HepG2 (cell line): ENCODE measurements around the gene SERPINB1. TPM values are rescaled to one million over a fixed set of nuclear protein-coding genes. Genes with fewer than 3 reads are reported as not detected.

Source experiments
- ATAC-seq: fragments of 200-7000 bp; cut with Tn5 transposase; 3 replicates; pipeline ENCODE4 v1.9.1; 2020; ENCODE audit warnings: mild to moderate bottlenecking, moderate library complexity
- BruUV-seq: library from RNA; stranded (reverse); fragments of 400-500 nt; replicated peaks from 2 replicates; lab custom pipeline; 2021; lab: Mats Ljungman, UMichigan
- CTCF ChIA-PET: fragments of 300-600 bp; formaldehyde crosslinking; extraction: SDS; loops from one replicate; lab custom pipeline; 2021; ENCODE audit warnings: low total read pairs, inconsistent platforms, low intra/inter-chr PET ratio; lab: Yijun Ruan, JAX
- POLR2A ChIA-PET: fragments of 350-600 bp; sonication (Branson Sonifier 250); formaldehyde crosslinking; loops from one replicate; lab custom pipeline; 2020; ENCODE audit warnings: antibody characterized with exemption, inconsistent platforms; lab: Yijun Ruan, JAX
- DNase-seq: peaks from one replicate; pipeline ENCODE4 v3.0.0-alpha.2; 2015; ENCODE audit warnings: low spot score
- FAIRE-seq: peaks from 3 replicates; lab custom pipeline; 2011; peaks lifted over from hg19 to GRCh38; lab: Jason Lieb, UNC
- H2AFZ ChIP-seq: one replicate; pipeline ENCODE4 v1.6.1; 2011; ENCODE audit warnings: low read length, inconsistent platforms
- H3K27ac ChIP-seq: fragments of 300-600 bp; 3 replicates; pipeline ENCODE4 v1.8.0; 2011; ENCODE audit warnings: mixed run types, mild to moderate bottlenecking, mixed read lengths, low read length, inconsistent platforms; ENCODE audit not compliant: insufficient read depth; ENCODE audit errors: extremely low read length
- H3K27me3 ChIP-seq, 2 experiments: fragments of 200-600 bp in 1 of 2; 2 replicates in 1 of 2; 3 replicates in 1 of 2; pipeline versions ENCODE4 v1.6.0 to v1.8.0; 2011; ENCODE audit warnings: low read length in 2 of 2, mild to moderate bottlenecking in 2 of 2, moderate library complexity in 2 of 2, inconsistent platforms in 1 of 2; ENCODE audit not compliant: insufficient read depth in 2 of 2, control insufficient read depth in 1 of 2
- H3K36me3 ChIP-seq, 2 experiments: fragments of 200-600 bp in 1 of 2; replicated peaks in 1 of 2; 2 replicates in 1 of 2; 3 replicates in 1 of 2; pipeline versions ENCODE4 v1.5.1 to v1.8.0; 2011; ENCODE audit warnings: low read length in 2 of 2, inconsistent platforms in 1 of 2; ENCODE audit not compliant: insufficient read depth in 2 of 2, control insufficient read depth in 1 of 2
- H3K4me1 ChIP-seq: 2 replicates; pipeline ENCODE4 v1.5.1; 2012; ENCODE audit warnings: low read length, inconsistent platforms; ENCODE audit not compliant: insufficient read depth
- H3K4me2 ChIP-seq: 2 replicates; pipeline ENCODE4 v1.6.0; 2011; ENCODE audit warnings: low read depth, low read length, inconsistent platforms
- H3K4me3 ChIP-seq, 3 experiments: fragments of 200-600 bp in 1 of 3; sonication (generic), shearing (Covaris generic) in 1 of 3; replicated peaks in 1 of 3; 2 replicates each; pipeline ENCODE4 v1.5.1; 2011 to 2016; ENCODE audit warnings: low read length in 3 of 3, inconsistent platforms in 2 of 3, low read depth in 2 of 3, mild to moderate bottlenecking in 2 of 3, control low read depth in 1 of 3, mixed read lengths in 1 of 3; ENCODE audit not compliant: insufficient read depth in 1 of 3
- H3K79me2 ChIP-seq: one replicate; pipeline ENCODE4 v1.6.1; 2011; ENCODE audit warnings: low read length, inconsistent platforms; ENCODE audit not compliant: insufficient read depth
- H3K9ac ChIP-seq: 2 replicates; pipeline ENCODE4 v1.6.0; 2011; ENCODE audit warnings: mild to moderate bottlenecking, low read depth, low read length, inconsistent platforms; ENCODE audit not compliant: insufficient read depth
- H3K9me3 ChIP-seq: 2 replicates; pipeline ENCODE4 v1.5.1; 2012; ENCODE audit warnings: mild to moderate bottlenecking, low read length
- H4K20me1 ChIP-seq: 2 replicates; pipeline ENCODE4 v1.6.0; 2011; ENCODE audit warnings: inconsistent platforms, mild to moderate bottlenecking, low read length, moderate library complexity; ENCODE audit not compliant: insufficient read depth
- CEBPB ChIP-seq: IDR thresholded peaks from 2 replicates; pipeline ENCODE4 v1.6.1; 2011; ENCODE audit warnings: low read depth, low read length, improper control_type of control experiment, borderline replicate concordance
- CEBPG ChIP-seq: IDR thresholded peaks from 2 replicates; pipeline ENCODE4 v1.6.1; 2016
- KDM3A ChIP-seq: IDR thresholded peaks from 2 replicates; pipeline ENCODE4 v1.6.1; 2018; ENCODE audit warnings: low read depth, missing compliant biosample characterization
- MED13 ChIP-seq: sonication (generic); formaldehyde crosslinking; IDR thresholded peaks from 2 replicates; pipeline ENCODE4 v1.5.0; 2020; ENCODE audit warnings: missing genetic modification reagents
- RARG ChIP-seq: sonication (generic); formaldehyde crosslinking; IDR thresholded peaks from 2 replicates; pipeline ENCODE4 v1.4.0; 2020; ENCODE audit warnings: low read depth, mild to moderate bottlenecking, missing genetic modification reagents
- ZNF775 ChIP-seq: sonication (generic); formaldehyde crosslinking; IDR thresholded peaks from 2 replicates; pipeline ENCODE4 v1.4.0; 2020; ENCODE audit warnings: missing genetic modification reagents, mild to moderate bottlenecking, moderate library complexity, borderline replicate concordance
- ZSCAN9 ChIP-seq: IDR thresholded peaks from 2 replicates; pipeline ENCODE4 v1.6.1; 2016; ENCODE audit warnings: borderline replicate concordance
- WGBS: methylation state at CpG from one replicate; pipeline ENCODE4 v1.1.6; 2017; ENCODE audit warnings: low lambda C conversion rate; 5-methylcytosine and 5-hydroxymethylcytosine counted together
- in situ Hi-C: cut with HindIII; loops from 2 replicates; pipeline ENCODE4 v1.10.0; 2017; ENCODE audit warnings: low pct_unique_long_range_greater_than_20kb; ENCODE audit not compliant: extremely low pct_ligation_motif_present
- intact Hi-C: fragments of 100-400 bp; cut with micrococcal nuclease; formaldehyde crosslinking; loops from one replicate; pipeline ENCODE4 v1.10.0; 2022; ENCODE audit not compliant: unreplicated experiment
- polyA plus RNA-seq, 8 experiments: library from polyadenylated mRNA; depleted of rRNA in 3 of 8; stranded (reverse) in 7 of 8; unstranded in 1 of 8; fragments of >200 nt; fragmentation: Illumina TruSeq in 4 of 8; extraction: Trizol in 4 of 8; gene quantifications; 2 replicates each; pipeline versions ENCODE4 v1.2.1 to v1.2.3, GENCODE V29; 2011 to 2016; ENCODE audit warnings: low read depth in 4 of 8, missing spikeins in 1 of 8, mixed read lengths in 1 of 8; ENCODE audit not compliant: insufficient read depth in 1 of 8
- total RNA-seq, 5 experiments: library from RNA; depleted of rRNA; stranded (reverse); fragments of >200 nt; fragmentation: Illumina TruSeq; extraction: Trizol; gene quantifications; 2 replicates each; pipeline ENCODE4 v1.2.3, GENCODE V29; 2016; ENCODE audit warnings: low read depth in 1 of 5
- TF ChIP-seq, protein P1 (sequence below): sonication (generic); formaldehyde crosslinking; IDR thresholded peaks from 2 replicates; pipeline ENCODE4 v1.5.0; 2020; ENCODE audit warnings: mild to moderate bottlenecking, low read depth, missing genetic modification reagents, borderline replicate concordance
- TF ChIP-seq, protein P2 (sequence below): sonication (generic); formaldehyde crosslinking; IDR thresholded peaks from 2 replicates; pipeline ENCODE4 v1.8.1; 2023; ENCODE audit warnings: missing genetic modification reagents, mild to moderate bottlenecking, borderline replicate concordance
- TF ChIP-seq, protein P3 (sequence below), 2 experiments: fragments of 450-650 bp in 1 of 2; sonication (generic) in 1 of 2; formaldehyde crosslinking in 1 of 2; IDR thresholded peaks; 2 replicates each; pipeline versions ENCODE4 v1.6.1 to v1.8.0; 2016 to 2022; ENCODE audit warnings: antibody characterized with exemption in 1 of 2, mild to moderate bottlenecking in 1 of 2, missing genetic modification reagents in 1 of 2

Gene SERPINB1
- total and polyA plus RNA-seq, 2 of the 13 experiments (the other 11 are each of a cell fraction or from before 2014, with no cell fraction given) = 41.4 to 60.5 TPM

DNA sequence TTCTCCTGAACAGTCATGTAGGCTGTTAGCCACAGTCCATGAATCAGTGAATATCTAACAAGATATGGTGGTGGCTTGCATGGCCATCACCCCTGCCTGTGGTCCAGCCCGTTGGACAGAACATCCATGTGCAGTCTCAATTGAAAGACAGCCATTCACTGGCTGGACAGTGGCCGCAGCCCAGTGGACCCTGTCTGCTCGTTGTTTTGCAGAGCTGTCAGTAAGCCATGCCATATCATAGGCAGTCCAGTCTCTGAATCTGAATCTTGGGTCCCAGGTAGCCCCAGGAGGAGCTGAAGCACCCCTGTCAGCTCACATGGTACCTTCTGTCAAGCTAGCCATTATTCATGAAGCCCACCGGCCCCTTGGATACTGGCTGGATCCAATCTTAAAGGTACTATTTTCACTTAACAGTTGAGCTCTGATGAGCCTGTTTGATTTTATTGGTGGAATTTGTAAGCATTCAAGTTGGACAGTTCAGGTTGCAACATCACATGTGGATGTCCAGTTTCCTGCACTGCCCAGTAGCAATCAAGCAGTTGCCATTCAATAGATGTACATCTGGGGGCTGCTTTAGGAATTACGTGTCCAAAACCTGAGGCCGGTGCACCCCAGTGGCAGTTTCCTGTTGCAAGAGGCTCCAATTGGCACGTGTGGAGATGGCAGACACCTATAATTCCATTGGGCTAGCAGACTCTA lies 37.8 kb downstream of the SERPINB1 start:
- Histone ChIP-seq H3K36me3 (no peaks in the 10 kb centered on the region), H3K4me3 (no peak overlapping the region), H2AFZ (no peak overlapping the region), H3K79me2 (no peaks in the 10 kb centered on the region), H4K20me1 (no peaks in the 10 kb centered on the region), H3K9ac (no peak overlapping the region), H3K27me3 (no peaks in the 10 kb centered on the region), H3K4me1 (peaks cover 26% of the 10 kb centered on the region), H3K27ac (no peak overlapping the region), H3K9me3 (no peaks in the 10 kb centered on the region), H3K4me2 (no peak overlapping the region)
- ATAC-seq = peak; percentile 45
- peak; percentile 32 for FAIRE-seq
- ChIA-PET POLR2A (no interaction called here), CTCF (no interaction called here)
- DNase-seq = no peak
- TF ChIP-seq, protein P1, sequence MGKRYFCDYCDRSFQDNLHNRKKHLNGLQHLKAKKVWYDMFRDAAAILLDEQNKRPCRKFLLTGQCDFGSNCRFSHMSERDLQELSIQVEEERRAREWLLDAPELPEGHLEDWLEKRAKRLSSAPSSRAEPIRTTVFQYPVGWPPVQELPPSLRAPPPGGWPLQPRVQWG (CRISPR knock-in tag) = no peak
- TF ChIP-seq, protein P2, sequence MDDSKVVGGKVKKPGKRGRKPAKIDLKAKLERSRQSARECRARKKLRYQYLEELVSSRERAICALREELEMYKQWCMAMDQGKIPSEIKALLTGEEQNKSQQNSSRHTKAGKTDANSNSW (CRISPR knock-in tag) = no peak
- TF ChIP-seq, protein P3, sequence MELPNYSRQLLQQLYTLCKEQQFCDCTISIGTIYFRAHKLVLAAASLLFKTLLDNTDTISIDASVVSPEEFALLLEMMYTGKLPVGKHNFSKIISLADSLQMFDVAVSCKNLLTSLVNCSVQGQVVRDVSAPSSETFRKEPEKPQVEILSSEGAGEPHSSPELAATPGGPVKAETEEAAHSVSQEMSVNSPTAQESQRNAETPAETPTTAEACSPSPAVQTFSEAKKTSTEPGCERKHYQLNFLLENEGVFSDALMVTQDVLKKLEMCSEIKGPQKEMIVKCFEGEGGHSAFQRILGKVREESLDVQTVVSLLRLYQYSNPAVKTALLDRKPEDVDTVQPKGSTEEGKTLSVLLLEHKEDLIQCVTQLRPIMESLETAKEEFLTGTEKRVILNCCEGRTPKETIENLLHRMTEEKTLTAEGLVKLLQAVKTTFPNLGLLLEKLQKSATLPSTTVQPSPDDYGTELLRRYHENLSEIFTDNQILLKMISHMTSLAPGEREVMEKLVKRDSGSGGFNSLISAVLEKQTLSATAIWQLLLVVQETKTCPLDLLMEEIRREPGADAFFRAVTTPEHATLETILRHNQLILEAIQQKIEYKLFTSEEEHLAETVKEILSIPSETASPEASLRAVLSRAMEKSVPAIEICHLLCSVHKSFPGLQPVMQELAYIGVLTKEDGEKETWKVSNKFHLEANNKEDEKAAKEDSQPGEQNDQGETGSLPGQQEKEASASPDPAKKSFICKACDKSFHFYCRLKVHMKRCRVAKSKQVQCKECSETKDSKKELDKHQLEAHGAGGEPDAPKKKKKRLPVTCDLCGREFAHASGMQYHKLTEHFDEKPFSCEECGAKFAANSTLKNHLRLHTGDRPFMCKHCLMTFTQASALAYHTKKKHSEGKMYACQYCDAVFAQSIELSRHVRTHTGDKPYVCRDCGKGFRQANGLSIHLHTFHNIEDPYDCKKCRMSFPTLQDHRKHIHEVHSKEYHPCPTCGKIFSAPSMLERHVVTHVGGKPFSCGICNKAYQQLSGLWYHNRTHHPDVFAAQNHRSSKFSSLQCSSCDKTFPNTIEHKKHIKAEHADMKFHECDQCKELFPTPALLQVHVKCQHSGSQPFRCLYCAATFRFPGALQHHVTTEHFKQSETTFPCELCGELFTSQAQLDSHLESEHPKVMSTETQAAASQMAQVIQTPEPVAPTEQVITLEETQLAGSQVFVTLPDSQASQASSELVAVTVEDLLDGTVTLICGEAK (IDR thresholded peaks at IDR 0.05) = no peak
- TF ChIP-seq, protein P3 (CRISPR knock-in tag; IDR thresholded peaks at IDR 0.05) = 0 out of 2 replicates have a peak, but pooled peaks have one; percentile 1
- TF ChIP-seq ZSCAN9 (CRISPR knock-in tag) (no peak), ZNF775 (no peak), KDM3A (CRISPR knock-in tag) (no peak), MED13 (no peak), CEBPB (peak; percentile 88), CEBPG (CRISPR knock-in tag) (peak; percentile 44; the same call in 1 of the 2 replicates), RARG (CRISPR knock-in tag) (no peak)
- intact Hi-C loops (no loop called here), in situ Hi-C loops (no loop called here)
- no TSS peak for BruUV-seq
- 44% methylated on average over 6 of the region's 7 CpGs for WGBS
